GM15510 (cell line): Measurements from ENCODE around the gene KMT2C.

Experiments
- POLR2A ChIP-seq: IDR thresholded peaks from 3 replicates; pipeline ENCODE4 v1.6.1; 2011; ENCODE audit warnings: borderline replicate concordance; ENCODE audit not compliant: insufficient read length; ENCODE audit errors: extremely low read depth

The KMT2C gene

DNA sequence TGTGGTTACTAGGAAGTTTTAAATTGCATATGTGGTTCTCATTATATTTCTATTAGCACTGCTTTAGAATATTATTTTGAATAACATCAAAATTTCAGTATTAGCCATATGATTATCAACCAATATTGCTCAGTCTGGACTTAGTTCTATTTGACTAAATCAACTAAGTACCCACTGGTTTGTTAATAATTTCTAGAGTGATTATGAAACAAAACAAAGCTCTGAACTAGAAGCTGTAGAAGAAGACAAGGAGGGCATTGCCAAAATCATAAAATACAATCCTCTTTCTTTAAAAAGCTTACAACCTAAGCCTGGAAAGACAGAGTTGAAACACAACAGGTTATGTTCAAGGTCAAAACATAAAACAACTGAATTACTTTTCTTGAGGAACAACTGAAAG lies 204.7 kb downstream of the KMT2C start:
- no peak for TF ChIP-seq POLR2A

DNA sequence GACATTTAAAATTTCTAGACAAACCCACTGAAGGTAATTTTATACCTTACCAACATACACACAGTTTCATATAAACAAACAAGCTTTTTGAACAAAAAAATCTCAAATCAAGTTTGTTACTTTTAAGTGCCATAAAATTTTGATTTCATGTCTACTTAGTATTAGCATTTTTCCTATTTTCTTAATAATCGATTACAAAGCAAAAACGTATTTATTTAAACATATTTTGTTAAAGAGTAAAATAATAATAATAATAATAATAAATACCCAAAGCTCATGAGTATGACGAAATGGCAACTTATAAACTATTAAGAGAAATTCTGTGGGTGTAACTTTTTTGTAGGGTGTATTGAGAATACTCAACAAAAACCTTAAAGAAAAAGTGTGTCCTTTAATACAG lies 232.7 kb downstream of the KMT2C start:
- no peak for TF ChIP-seq POLR2A

DNA sequence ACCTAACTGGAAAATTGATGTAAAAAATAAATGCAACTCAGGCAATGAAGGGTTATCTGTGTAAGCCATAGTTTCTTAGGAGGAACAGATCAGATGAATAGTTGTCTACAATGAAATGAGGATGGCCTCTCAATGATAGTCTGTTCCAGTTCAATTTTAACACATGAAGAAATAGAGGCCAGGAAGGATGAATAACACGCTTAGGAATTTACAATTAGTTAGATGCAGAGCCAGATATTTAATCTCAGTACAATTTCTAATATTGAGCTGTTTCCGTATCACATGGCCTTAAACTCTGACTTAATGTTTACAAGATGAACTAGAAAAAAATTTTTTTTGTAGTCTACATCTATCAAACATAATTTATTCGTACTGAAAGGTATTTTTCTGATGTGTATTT lies 233.7 kb downstream of the KMT2C start:
- no peak for TF ChIP-seq POLR2A

DNA sequence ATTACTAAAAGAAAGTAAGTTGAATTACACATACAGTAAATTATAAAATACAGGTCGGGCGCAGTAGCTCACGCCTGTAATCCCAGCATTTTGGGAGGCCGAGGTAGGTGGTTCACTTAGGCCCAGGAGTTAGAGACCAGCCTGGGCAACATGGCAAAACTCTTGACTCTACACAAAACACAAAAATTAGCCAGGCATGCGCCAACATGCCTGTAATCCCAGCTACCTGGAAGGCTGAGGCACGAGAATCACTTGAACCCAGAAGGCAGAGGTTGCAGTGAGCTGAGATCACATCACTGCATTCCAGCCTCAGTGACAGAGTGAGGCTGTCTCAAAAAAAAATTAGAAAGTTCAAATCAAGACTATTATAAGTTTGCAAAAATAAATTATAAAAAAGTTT lies 235.4 kb downstream of the KMT2C start:
- TF ChIP-seq POLR2A = no peak

DNA sequence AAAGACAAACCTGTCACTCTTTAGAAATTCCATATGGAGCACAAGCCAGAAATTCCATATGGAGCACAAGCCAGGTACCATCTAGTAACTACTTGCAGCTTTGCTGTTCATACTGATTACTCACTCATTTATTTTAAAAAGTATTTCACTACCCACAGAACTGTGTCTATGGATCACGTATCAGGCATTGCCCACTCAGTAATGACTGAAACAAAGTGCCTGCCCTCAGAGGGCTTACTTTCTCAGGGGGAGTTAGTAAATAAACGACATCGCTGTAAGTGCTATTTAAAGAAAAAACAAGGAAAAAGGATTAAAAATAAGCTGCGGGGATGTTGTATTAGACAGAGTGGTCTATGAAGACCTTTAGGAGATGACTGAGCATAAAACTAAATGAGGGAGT lies 239.4 kb downstream of the KMT2C start:
- TF ChIP-seq POLR2A = no peak

DNA sequence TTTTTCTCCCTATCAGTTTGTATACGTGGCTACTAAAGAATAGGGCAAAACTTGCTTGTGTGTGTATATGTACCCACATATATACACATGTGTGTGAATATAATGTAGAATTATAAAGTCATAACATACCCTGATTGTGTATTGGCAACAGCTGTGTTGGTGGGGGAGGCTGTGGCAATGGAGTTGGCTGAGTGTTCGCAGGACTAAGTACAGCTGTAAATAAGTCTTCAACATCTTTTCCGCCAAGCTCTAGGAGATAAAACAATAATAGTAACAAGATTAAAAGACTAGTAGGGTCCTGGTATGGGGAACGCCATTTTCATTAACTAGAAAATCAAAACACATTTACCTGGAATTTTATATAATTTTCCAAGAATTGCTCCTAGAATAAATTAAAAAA lies 241.9 kb downstream of the KMT2C start:
- no peak for TF ChIP-seq POLR2A

DNA sequence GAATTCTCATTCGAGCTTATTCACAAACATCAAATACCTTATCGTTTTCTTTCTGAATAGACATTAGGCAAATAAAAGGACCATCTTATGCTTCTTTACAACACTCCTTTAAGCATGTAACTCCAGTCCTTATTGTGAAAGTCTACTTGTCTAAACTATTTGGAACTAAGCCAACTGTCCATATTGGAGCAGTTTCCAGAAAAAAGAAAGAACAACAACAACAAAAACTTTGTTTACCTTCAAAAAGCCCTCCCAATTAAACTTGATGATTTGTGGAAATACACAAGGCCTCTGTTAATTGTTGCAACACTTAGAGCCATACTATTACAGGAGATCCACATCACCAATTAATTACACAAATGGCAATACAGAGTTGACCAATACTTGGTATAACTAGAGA lies 246.7 kb downstream of the KMT2C start:
- TF ChIP-seq POLR2A = no peak

DNA sequence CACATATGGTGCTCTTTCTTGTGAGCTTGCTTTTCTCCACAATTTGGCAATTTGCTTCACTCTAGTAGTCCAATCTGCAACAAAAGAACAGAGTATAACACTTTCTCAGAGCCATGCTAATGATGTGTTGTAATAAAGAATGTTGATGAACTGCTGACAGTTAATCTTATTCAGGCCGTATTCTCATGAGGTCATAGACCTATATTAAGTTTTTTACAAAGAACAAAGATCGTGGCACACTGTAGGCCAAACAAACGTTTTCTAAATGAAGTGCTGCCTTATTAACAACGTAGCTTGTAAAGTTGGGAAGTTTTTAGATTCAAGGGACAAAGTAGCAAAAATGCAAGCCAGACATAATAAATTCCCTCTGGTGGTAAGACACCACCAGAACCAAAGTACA lies 250.2 kb downstream of the KMT2C start:
- no peak for TF ChIP-seq POLR2A

DNA sequence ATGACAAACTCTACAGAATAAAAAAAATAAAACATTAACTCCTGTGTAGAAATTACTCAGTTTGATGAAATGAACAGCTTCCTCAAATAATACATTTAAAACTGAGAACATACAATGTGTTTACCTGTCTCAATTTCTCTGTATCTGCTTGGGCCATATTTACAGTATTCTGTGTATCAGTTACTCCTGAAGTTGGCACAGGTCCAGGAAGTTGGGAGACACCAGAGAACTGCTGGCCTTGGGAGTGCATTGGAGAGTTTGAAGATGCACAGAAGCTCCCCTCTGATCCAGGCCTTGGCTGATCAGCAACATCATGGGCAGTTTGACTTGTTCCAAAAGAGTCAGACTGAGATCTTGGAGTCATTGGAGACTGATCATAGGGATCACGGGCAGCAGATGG lies 255.2 kb downstream of the KMT2C start:
- TF ChIP-seq POLR2A = no peak

DNA sequence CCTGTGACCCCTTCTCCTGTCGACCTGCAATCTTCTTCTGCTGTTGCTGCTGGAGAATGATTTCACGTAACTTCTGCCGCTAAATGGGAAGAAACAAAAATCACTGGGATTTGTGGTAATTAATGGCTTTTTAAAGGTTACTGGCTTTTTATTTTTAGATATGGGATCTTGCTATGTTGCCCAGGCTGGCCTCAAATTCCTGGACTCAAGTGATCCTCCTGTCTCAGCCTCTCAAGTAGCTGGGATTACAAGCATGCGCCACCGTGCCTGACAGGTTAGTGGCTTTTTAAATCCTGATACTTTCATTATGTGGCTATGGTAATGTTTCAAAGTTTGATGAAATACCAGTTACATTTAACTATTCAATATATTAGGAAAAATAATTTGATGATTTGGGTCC lies 255.8 kb downstream of the KMT2C start:
- TF ChIP-seq POLR2A = no peak

DNA sequence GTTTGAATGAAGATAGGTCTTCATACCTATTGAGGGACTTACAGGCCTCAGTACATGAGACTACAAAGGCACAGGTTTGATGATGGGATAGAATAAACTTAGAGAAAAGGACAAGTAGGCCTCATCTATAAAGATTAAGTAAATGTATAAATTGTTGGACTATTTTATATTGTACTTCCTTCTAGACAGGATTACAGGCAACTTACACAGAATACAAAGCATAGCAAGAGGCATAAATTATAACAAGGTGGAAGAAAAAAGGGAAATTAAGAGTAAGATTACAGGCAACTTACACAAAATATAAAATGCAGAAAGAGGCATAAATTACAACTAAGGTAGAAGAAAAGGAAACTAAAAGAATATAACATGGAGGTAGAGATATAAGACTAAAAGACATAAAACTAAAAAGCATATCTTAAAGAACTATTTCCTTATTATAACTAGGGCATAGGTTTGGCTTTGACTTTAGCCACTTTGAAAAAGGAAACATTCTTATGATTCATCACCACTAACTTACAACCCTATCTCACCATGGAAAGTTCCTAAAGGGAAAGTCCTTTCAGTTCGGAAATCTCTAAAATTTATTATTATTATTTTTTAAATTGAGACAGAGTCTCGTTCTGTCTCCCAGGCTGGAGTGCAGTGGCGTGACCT lies 257.3 kb downstream of the KMT2C start:
- TF ChIP-seq POLR2A = no peak

DNA sequence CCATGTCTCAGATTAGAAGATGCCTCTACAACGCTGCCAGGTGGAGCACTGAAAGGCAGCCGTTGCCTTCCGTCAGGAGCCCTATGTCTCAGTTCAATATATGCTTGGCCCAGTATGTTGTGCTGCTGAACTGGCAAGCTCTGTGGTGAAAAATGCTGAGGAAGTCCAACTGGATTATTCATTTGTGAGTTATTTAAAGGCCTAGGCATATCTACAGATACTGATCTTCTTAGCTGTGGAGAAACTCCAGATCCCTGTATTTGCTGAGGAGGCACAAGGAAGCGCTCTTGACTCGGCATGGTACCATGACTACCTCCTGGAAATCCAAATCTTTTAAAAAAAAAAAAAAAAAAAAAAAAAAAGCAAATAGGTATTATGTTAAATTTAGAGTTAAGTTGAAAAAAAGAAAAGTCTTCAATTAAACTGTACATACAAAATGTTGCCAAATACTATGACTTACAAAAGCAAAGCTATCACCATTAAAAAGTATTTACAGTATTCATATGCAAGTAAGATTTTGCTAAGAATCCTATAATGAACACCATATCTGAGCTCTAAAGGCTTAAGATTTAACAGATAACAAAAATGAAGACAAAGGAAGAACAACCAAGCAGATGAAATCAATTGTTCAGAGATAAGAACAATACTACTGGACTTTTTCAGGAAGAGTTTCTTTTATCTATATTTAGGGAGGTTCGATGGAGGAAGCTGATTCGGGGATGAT lies 258.0 kb downstream of the KMT2C start:
- TF ChIP-seq POLR2A = no peak

DNA sequence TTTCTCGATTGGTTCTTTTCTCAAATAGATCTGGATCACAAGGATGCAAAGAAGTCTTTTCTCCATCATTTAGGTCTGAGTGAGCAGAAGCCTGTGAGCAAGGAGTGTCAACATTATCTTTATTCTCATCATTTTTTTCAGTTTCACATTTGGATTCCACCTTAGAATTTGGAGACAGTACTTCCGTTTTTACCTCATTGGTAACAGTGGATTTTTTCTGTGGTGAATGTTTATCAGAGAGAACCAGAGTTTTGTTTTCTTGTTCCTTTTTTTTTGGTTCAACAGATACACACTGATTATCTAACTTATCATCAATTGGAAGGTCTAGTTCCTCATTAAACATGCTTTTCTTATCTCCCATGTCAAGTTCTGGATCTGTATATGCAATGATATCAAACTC lies 259.0 kb downstream of the KMT2C start:
- TF ChIP-seq POLR2A = no peak

DNA sequence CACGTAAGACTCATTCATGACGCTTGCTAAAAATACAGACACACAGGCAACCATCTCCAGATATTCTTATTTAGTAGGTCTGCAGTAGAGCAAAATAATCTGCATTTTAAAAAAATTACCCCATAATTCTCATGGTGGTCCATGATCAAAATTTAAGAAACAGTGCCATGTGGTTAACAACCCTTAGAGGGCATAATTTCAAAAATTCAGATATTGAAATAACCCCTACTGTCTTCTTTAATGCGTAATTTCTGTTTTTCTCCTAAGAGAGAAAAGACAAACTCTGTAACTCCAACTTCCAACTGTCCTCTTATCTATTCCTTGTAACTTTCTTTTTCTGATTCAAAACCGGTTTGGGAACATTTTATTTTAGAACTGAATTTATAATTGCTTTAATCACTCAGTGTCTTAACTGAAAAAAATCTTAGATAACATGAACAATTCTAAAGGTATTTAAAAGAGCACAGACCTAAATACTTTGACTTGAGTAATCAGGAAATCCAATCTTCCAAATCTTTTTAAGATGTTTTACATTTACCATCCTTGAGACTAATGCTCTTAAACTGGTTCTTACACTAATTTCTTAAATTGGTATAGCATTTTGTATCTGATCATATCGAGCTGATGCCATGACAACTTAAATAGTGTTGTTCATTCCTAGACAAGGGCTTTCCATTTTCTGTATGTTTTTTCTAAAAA lies 262.3 kb downstream of the KMT2C start:
- TF ChIP-seq POLR2A = no peak

DNA sequence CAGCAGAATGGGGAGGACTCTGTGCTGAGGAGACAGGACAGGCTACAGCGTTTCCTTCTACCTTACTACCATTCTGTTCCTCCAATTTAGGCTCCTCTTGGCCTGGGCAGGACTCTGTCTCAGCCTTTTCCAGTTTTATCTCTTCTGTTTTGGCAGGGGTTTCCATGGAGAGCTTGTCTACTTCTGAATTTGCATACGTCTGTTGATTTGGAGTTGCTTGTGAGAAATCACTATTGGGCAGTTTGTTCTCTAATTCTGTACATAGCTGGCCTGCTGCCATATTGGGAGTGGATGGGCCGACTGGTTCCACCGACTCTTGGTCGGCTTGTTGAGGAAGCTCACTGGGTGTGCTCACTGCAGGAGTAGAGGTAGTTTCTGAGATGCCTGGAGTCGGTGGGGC lies 273.5 kb downstream of the KMT2C start:
- no peak for TF ChIP-seq POLR2A

DNA sequence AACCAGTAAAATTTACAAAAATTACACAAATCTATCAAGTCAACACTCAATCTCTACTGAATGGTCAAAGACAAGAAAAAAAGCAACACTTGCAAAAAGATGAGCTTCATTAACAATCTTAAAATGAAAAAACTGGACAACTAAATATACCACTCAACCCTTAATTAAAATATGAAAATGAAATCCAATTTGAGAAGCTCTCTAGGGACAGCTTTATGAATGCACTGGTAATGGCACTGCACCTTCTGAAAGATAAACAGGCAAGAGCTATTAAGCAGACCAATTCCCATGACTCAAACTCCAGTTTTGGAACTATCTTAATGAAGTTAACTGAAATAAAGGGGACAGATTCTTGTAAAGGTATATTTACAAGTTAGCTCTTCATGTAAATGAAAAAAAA lies 274.6 kb downstream of the KMT2C start:
- TF ChIP-seq POLR2A = no peak
